ENCODE data around the gene AUNIP.
"Not testable (repeated sequence)": the region's sequence is repeated elsewhere in the genome, so short reads cannot be mapped to it uniquely, and the experiment has no call there.

AUNIP gene

GRCh38 chr1:25863486-25864262 is 4.4 kb upstream of the AUNIP start:
- DNase-seq, result no peak

DNA sequence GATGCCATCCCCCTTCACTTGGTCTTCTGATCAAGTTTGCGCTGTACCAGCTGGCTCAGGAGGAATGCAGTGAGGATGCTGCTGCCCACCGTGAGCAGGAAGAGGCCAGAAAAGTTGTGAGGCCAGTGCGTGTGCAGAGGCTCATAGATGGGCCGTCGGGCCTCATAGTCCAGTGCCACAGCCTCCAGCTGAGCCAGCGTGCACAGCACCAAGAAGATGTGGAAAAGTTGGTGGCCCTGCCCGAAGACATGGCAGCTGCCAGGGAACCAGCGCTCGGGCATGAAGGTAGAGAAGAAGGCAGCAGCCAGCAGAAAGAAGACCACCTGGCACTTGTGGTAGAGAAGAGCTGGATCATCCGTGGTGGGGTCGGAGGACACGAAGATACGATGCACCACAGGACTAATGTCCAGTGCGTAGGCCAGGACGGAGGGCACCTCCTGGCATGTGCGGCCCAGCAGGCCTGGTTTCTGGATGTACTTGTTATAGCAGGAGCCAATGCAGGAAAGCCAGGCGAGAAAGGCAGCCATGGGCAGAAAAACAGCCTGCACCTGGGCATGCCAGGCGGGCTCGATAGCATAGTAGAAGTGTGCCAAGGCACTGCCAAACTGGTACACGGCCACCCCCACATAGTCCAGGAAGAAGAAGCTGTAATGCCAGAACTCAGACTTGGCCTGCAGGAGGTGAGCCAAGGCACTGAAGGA is 3.7 kb upstream of the AUNIP start:
- no peak for DNase-seq

- no peak for DNase-seq
Measured at GRCh38 chr1:25861316-25862286, 2.3 kb upstream of the AUNIP start.

GRCh38 chr1:25858494-25858893 is 763 bp downstream of the AUNIP start:
- DNase-seq, result no peak

GRCh38 chr1:25856856-25857255 is 2.4 kb downstream of the AUNIP start:
- no peak for DNase-seq

- DNase-seq, result no peak
Measured at GRCh38 chr1:25854554-25854953, 4.7 kb downstream of the AUNIP start.

- DNase-seq, result no peak
Measured at GRCh38 chr1:25848531-25848930, 10.7 kb downstream of the AUNIP start.

DNA sequence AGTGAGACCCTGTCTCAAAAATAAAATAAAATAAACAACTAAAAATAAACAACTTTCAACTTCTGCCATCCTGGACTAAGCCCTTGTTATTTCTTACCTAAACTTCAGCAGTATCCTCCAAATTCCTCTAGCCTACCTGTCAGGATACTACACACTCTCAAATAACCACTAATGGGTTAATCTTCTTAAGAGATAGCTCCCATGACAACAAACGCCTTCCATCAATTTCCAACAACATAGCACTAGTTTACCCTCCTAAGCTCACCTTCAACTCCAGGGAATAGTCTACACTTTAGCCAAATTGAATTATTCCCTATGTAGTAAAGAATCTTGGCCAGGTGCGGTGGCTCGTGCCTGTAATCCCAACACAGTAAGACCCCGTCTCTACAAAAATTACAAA is 11.3 kb downstream of the AUNIP start:
- DNase-seq, result no peak

DNA sequence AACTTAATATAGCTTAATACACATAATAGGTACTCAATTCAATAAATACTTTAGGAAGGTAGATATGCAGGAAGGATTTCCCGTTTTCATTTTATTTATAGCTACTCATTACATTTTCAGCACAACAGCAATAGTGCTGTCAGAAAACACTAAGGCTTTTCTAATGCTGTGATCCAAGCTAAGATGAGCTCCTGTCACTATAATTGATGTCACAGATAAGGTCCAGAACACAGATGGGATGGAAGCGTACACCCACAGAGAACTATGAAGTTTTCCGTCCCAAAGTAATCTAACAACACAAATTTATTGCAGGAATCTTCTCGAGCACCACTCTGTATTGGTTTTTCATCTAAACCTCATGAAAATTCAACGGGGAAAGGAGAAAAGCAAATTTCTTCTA is 13.6 kb downstream of the AUNIP start:
- no peak for DNase-seq

- DNase-seq, result no peak
Measured at GRCh38 chr1:25844536-25845337, 14.5 kb downstream of the AUNIP start.

DNA sequence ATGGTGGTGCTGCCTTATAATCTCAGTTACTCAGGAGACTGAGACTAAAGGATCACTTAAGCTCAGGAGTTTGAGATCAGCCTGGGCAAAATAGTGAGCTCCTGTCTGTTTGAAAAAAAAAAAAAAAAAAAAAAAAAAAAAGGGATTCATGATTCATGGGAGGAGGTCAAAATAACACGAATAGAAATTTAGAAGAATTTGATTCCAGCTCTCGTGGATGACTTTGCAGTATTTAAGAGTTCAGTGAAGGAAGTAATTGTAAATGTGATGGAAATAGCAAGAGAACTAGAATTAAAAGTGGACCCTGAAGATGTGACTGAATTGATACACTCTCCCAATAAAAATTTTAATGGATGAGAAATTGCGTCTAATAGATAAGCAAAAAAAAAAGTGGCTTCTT is 15.8 kb downstream of the AUNIP start:
- DNase-seq, result no peak

DNA sequence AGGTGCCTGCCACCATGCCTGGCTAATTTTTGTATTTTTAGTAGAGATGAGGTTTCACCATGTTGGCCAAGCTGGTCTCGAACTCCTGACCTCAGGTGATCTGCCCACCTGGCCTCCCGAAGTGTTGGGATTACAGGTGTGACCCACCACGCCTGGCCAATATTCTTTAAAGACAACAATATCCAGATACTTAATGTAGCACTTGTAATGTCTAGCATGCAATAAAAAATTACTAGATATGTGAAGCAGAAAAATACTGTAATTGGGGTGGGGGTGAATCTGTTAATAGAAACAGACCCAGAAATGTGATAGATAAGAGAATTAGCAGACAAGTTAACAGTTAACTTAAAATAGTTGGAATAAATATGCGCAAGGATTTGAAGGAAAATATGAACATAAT is 19.4 kb downstream of the AUNIP start:
- not testable (repeated sequence) for DNase-seq

GRCh38 chr1:25837262-25837875 is 21.9 kb downstream of the AUNIP start:
- DNase-seq, result no peak

GRCh38 chr1:25836695-25837094 is 22.6 kb downstream of the AUNIP start:
- no peak for DNase-seq

GRCh38 chr1:25834894-25835293 is 24.4 kb downstream of the AUNIP start:
- no peak for DNase-seq

DNA sequence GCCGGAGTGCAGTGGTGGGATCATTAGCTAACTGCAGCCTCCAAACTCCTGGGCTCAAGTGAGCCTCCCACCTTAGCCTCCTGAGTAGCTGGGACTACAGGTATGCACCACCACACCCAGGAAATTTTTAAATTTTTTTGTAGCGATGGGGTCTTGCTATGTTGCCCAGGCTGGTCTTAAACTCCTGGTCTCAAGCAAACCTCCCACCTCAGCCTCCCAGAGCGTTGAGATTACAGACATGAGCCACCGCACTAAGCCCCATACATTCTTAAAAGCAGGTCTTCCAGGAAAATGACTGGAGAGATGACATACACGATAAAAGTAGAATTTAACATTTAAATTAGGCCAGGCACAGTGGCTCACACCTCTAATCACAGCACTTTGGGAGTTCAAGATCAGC is 26.1 kb downstream of the AUNIP start:
- DNase-seq, result no peak

- no peak for DNase-seq
Measured at GRCh38 chr1:25832336-25833037, 26.8 kb downstream of the AUNIP start.

- DNase-seq, result no peak
Measured at GRCh38 chr1:25831569-25832196, 27.6 kb downstream of the AUNIP start.

DNA sequence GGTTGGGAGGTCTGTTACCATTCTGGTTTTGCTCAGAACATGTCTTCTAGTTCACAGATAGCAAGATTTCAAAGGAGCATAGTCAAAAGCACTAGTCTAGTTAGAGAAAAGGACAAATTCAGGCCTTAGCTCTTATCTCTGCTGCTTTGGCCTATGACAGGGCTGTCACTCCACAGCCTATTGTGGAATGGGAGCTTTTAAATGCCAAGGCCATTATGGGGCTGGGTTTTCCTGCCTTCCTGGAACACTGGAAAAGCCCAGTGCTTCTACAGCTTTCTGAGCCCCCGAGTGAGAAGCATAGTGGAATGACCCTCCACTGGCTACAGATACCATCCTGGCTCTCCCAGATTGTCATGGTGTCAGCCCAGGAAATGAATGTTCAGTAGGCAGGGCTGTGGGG is 30.2 kb downstream of the AUNIP start:
- no peak for DNase-seq

DNA sequence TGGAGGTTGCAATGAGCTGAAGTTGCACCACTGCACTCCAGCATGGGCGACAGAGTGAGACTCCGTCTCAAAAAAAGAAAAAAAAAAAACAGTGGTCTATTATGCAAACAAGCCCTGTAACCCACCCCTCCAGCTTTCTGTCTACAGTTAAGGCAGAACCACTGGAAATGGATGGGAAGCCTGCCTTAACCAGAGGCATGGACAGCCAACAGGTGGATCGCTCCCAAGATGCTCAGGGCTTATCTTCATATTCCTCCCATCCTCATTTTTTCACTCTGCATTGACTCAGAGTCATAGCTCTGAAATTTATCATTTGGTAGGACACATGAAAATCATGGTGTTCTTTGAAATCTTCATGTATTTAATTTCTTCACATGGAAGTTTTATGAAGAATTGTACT is 30.8 kb downstream of the AUNIP start:
- DNase-seq, result no peak

- DNase-seq, result no peak
Measured at GRCh38 chr1:25826571-25826970, 32.7 kb downstream of the AUNIP start.

Measured in central memory CD4-positive, alpha-beta T cell (primary cell).